ENCODE measurements around the gene ELAVL3. TPM values are rescaled to one million over a fixed set of nuclear protein-coding genes. Genes with fewer than 3 reads are reported as not detected.
"Not testable (repeated sequence)": the region's sequence is repeated elsewhere in the genome, so short reads cannot be mapped to it uniquely, and the experiment has no call there.

Gene ELAVL3
- polyA plus RNA-seq, 2 of the 4 experiments (the other 2 are of a cell fraction), result 0.01 TPM; not detected in 1

GRCh38 chr19:11473725-11474124 is 7.1 kb downstream of the ELAVL3 start:
- H3K4me3 ChIP-seq, result no peak overlapping the region
- H3K4me1 ChIP-seq, result no peaks in the 10 kb centered on the region
- H3K9me3 ChIP-seq, result no peaks in the 10 kb centered on the region
- POLR2A ChIA-PET, result no interaction called here
- ATAC-seq (no peak), FAIRE-seq (no peak), DNase-seq (ENCODE audit: low read depth in 1 of 2, low spot score in 1 of 2) (no peak)
- no peak overlapping the region for H3K27ac ChIP-seq
- H3K4me2 ChIP-seq, result no peak overlapping the region
- no peak for TF ChIP-seq RARB (CRISPR knock-in tag; IDR thresholded peaks at IDR 0.05)
- no peak for TF ChIP-seq SREBF2 (IDR thresholded peaks at IDR 0.05)
- TF ChIP-seq, protein P1, sequence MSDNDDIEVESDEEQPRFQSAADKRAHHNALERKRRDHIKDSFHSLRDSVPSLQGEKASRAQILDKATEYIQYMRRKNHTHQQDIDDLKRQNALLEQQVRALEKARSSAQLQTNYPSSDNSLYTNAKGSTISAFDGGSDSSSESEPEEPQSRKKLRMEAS (IDR thresholded peaks at IDR 0.05), result no peak
- no peak for TF ChIP-seq HOXA7 (CRISPR knock-in tag; IDR thresholded peaks at IDR 0.05)
- TF ChIP-seq EHF (CRISPR knock-in tag; IDR thresholded peaks at IDR 0.05), result no peak
- TF ChIP-seq BCL3 (IDR thresholded peaks at IDR 0.05), result no peak
- no peak for TF ChIP-seq HDAC2 (IDR thresholded peaks at IDR 0.05)
- no peak for TF ChIP-seq SMC3 (IDR thresholded peaks at IDR 0.05)
- no peak for TF ChIP-seq FOSB (CRISPR knock-in tag; IDR thresholded peaks at IDR 0.05)
- TF ChIP-seq, protein P2, sequence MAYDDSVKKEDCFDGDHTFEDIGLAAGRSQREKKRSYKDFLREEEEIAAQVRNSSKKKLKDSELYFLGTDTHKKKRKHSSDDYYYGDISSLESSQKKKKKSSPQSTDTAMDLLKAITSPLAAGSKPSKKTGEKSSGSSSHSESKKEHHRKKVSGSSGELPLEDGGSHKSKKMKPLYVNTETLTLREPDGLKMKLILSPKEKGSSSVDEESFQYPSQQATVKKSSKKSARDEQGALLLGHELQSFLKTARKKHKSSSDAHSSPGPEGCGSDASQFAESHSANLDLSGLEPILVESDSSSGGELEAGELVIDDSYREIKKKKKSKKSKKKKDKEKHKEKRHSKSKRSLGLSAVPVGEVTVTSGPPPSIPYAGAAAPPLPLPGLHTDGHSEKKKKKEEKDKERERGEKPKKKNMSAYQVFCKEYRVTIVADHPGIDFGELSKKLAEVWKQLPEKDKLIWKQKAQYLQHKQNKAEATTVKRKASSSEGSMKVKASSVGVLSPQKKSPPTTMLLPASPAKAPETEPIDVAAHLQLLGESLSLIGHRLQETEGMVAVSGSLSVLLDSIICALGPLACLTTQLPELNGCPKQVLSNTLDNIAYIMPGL (CRISPR knock-in tag; IDR thresholded peaks at IDR 0.05; ENCODE audit: borderline replicate concordance), result no peak
- TF ChIP-seq ZSCAN20 (CRISPR knock-in tag; IDR thresholded peaks at IDR 0.05), result no peak
- no peak for TF ChIP-seq ZFP36 (IDR thresholded peaks at IDR 0.05; ENCODE audit: borderline replicate concordance, partially characterized antibody)
- TF ChIP-seq, protein P3, sequence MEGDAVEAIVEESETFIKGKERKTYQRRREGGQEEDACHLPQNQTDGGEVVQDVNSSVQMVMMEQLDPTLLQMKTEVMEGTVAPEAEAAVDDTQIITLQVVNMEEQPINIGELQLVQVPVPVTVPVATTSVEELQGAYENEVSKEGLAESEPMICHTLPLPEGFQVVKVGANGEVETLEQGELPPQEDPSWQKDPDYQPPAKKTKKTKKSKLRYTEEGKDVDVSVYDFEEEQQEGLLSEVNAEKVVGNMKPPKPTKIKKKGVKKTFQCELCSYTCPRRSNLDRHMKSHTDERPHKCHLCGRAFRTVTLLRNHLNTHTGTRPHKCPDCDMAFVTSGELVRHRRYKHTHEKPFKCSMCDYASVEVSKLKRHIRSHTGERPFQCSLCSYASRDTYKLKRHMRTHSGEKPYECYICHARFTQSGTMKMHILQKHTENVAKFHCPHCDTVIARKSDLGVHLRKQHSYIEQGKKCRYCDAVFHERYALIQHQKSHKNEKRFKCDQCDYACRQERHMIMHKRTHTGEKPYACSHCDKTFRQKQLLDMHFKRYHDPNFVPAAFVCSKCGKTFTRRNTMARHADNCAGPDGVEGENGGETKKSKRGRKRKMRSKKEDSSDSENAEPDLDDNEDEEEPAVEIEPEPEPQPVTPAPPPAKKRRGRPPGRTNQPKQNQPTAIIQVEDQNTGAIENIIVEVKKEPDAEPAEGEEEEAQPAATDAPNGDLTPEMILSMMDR (IDR thresholded peaks at IDR 0.05), result no peak
- TF ChIP-seq, protein P4, sequence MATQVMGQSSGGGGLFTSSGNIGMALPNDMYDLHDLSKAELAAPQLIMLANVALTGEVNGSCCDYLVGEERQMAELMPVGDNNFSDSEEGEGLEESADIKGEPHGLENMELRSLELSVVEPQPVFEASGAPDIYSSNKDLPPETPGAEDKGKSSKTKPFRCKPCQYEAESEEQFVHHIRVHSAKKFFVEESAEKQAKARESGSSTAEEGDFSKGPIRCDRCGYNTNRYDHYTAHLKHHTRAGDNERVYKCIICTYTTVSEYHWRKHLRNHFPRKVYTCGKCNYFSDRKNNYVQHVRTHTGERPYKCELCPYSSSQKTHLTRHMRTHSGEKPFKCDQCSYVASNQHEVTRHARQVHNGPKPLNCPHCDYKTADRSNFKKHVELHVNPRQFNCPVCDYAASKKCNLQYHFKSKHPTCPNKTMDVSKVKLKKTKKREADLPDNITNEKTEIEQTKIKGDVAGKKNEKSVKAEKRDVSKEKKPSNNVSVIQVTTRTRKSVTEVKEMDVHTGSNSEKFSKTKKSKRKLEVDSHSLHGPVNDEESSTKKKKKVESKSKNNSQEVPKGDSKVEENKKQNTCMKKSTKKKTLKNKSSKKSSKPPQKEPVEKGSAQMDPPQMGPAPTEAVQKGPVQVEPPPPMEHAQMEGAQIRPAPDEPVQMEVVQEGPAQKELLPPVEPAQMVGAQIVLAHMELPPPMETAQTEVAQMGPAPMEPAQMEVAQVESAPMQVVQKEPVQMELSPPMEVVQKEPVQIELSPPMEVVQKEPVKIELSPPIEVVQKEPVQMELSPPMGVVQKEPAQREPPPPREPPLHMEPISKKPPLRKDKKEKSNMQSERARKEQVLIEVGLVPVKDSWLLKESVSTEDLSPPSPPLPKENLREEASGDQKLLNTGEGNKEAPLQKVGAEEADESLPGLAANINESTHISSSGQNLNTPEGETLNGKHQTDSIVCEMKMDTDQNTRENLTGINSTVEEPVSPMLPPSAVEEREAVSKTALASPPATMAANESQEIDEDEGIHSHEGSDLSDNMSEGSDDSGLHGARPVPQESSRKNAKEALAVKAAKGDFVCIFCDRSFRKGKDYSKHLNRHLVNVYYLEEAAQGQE (IDR thresholded peaks at IDR 0.05), result no peak
- no peak for TF ChIP-seq JUN (IDR thresholded peaks at IDR 0.05)
- no peak for TF ChIP-seq KDM1A (IDR thresholded peaks at IDR 0.05; ENCODE audit: low read depth)
- TF ChIP-seq CHD4 (IDR thresholded peaks at IDR 0.05; ENCODE audit: borderline replicate concordance), result no peak
- WGBS (ENCODE audit: missing lambda C conversion rate), result 77% methylated on average over 4 of the region's 4 CpGs
- CTCF ChIA-PET, result interaction anchor here (2.7 kb wide), 1 partner anchor 9 kb away, joined by 14 read pairs; no protein-coding TSS in a partner anchor

GRCh38 chr19:11468266-11468845 is 12.5 kb downstream of the ELAVL3 start:
- POLR2A ChIA-PET, H3K4me3 ChIP-seq: not testable (repeated sequence)
- CTCF ChIA-PET, result interaction anchor here (3.4 kb wide), 1 partner anchor 14 kb away, joined by 14 read pairs; no protein-coding TSS in a partner anchor

More at GRCh38 chr19:11468266-11468845, 12.5 kb downstream of the ELAVL3 start:
- H3K4me1 ChIP-seq; DNase-seq (ENCODE audit: low read depth in 1 of 2, low spot score in 1 of 2); ATAC-seq; FAIRE-seq; H3K4me2 ChIP-seq; H3K27ac ChIP-seq; H3K9me3 ChIP-seq: not testable (repeated sequence)
- 46% methylated on average over 8 of the region's 8 CpGs for WGBS (ENCODE audit: missing lambda C conversion rate)
